ENCODE results near the gene KCNIP1.

KCNIP1 gene

GRCh38 chr5:170626507-170627150 lies 122.8 kb downstream of the KCNIP1 start:
- TF ChIP-seq CTCF (conservative IDR thresholded peaks at IDR 0.05; ENCODE audit: low read length) = no peak
- no peak overlapping the region for H3K4me3 ChIP-seq (ENCODE audit: low read length)
- no peak for DNase-seq (ENCODE audit: low read depth)

- no peak for TF ChIP-seq CTCF (conservative IDR thresholded peaks at IDR 0.05; ENCODE audit: low read length)
- no peak for DNase-seq (ENCODE audit: low read depth)
- H3K4me3 ChIP-seq (ENCODE audit: low read length) = no peak overlapping the region
Observed at GRCh38 chr5:170627271-170627670, 123.5 kb downstream of the KCNIP1 start.

GRCh38 chr5:170628028-170628427 lies 124.2 kb downstream of the KCNIP1 start:
- DNase-seq (ENCODE audit: low read depth) = no peak
- no peak for TF ChIP-seq CTCF (conservative IDR thresholded peaks at IDR 0.05; ENCODE audit: low read length)
- H3K4me3 ChIP-seq (ENCODE audit: low read length) = no peak overlapping the region

GRCh38 chr5:170628691-170629565 lies 125.1 kb downstream of the KCNIP1 start:
- no peak overlapping the region for H3K4me3 ChIP-seq (ENCODE audit: low read length)
- TF ChIP-seq CTCF (conservative IDR thresholded peaks at IDR 0.05; ENCODE audit: low read length) = no peak
- DNase-seq (ENCODE audit: low read depth) = no peak

GRCh38 chr5:170629566-170630175 lies 125.9 kb downstream of the KCNIP1 start:
- no peak overlapping the region for H3K4me3 ChIP-seq (ENCODE audit: low read length)
- TF ChIP-seq CTCF (conservative IDR thresholded peaks at IDR 0.05; ENCODE audit: low read length) = no peak
- DNase-seq (ENCODE audit: low read depth) = no peak

GRCh38 chr5:170630226-170630625 lies 126.4 kb downstream of the KCNIP1 start:
- no peak for DNase-seq (ENCODE audit: low read depth)
- TF ChIP-seq CTCF (conservative IDR thresholded peaks at IDR 0.05; ENCODE audit: low read length) = no peak
- no peak overlapping the region for H3K4me3 ChIP-seq (ENCODE audit: low read length)
